Lower leg skin (tissue), 3 donors: ENCODE results near the gene TNS3.

ENCODE experiments used
- POLR2A ChIP-seq, 2 donors: fragments of 450-650 bp; IDR thresholded peaks; one replicate each; pipeline ENCODE4 v1.6.1; 2016 to 2017; ENCODE audit warnings: antibody characterized with exemption in 2 of 2, mild to moderate bottlenecking in 1 of 2, moderate library complexity in 1 of 2
- TF ChIP-seq, protein P1 (sequence below), 3 donors: fragments of 450-650 bp; IDR thresholded peaks; one replicate each; pipeline ENCODE4 v1.5.1; 2016; ENCODE audit warnings: antibody characterized with exemption in 3 of 3, mild to moderate bottlenecking in 3 of 3, moderate library complexity in 2 of 3

DNA sequence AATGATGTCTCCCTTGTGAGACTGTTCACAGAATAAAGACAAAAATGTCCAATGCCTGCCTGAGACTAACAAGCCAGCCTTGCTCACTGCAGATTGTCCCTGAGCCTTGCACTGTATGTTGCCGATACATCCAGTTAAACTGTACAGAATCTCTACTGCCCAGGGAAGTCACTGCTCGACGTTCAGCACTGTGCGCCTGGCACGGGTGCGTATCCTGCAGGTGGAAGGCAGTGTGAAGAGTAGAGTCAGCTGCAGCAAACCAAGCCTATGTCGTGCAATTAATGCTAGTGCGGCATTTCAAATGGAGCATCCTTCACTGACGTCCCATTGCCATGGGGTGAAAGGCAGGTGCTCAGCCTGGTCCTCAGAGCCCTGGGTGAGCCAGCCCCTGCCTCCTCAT lies 132.9 kb downstream of the TNS3 start:
- no peak for TF ChIP-seq POLR2A (IDR thresholded peaks at IDR 0.05)
- TF ChIP-seq, protein P1, sequence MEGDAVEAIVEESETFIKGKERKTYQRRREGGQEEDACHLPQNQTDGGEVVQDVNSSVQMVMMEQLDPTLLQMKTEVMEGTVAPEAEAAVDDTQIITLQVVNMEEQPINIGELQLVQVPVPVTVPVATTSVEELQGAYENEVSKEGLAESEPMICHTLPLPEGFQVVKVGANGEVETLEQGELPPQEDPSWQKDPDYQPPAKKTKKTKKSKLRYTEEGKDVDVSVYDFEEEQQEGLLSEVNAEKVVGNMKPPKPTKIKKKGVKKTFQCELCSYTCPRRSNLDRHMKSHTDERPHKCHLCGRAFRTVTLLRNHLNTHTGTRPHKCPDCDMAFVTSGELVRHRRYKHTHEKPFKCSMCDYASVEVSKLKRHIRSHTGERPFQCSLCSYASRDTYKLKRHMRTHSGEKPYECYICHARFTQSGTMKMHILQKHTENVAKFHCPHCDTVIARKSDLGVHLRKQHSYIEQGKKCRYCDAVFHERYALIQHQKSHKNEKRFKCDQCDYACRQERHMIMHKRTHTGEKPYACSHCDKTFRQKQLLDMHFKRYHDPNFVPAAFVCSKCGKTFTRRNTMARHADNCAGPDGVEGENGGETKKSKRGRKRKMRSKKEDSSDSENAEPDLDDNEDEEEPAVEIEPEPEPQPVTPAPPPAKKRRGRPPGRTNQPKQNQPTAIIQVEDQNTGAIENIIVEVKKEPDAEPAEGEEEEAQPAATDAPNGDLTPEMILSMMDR (IDR thresholded peaks at IDR 0.05), result no peak
